ENCODE measurements around the gene ADCK2. TPM values are rescaled to one million over a fixed set of nuclear protein-coding genes. Genes with fewer than 3 reads are reported as not detected.
"Not testable (repeated sequence)": the region's sequence is repeated elsewhere in the genome, so short reads cannot be mapped to it uniquely, and the experiment has no call there.

The ADCK2 gene
- total RNA-seq, 3 donors from 2014 or later (not counting 1 experiment from before 2014, with no cell fraction given), result 12.6 to 20.7 (median 15.8) TPM

GRCh38 chr7:140668641-140669040 lies 4.1 kb upstream of the ADCK2 start:
- Histone ChIP-seq H3K4me1 (ENCODE audit: control insufficient read depth, insufficient read depth, low read length) (peaks cover 5% of the 10 kb centered on the region), H3K36me3 (ENCODE audit: control insufficient read depth, insufficient read depth, low read length) (no peaks in the 10 kb centered on the region), H3K27ac (ENCODE audit: low read length) (no peak overlapping the region), H3K27me3 (ENCODE audit: control insufficient read depth, insufficient read depth, low read length) (no peaks in the 10 kb centered on the region), H3K4me3 (ENCODE audit: low read length) (no peak overlapping the region), H3K9me3 (ENCODE audit: control insufficient read depth, insufficient read depth, low read length) (no peaks in the 10 kb centered on the region)
- peaks cover 8 to 17% of the 10 kb centered on the region in 2 donors for H3K27me3 Mint-ChIP-seq (ENCODE audit: low read depth in 2 of 2)
- DNase-seq (no peak), ATAC-seq (no peak)
- H3K36me3 Mint-ChIP-seq, result no peaks in the 10 kb centered on the region
- intact Hi-C loops (cut with micrococcal nuclease), result no loop called here
- peaks cover 0 to 2% of the 10 kb centered on the region in 2 donors for H3K4me1 Mint-ChIP-seq
- no peaks in the 10 kb centered on the region for H3K9me3 Mint-ChIP-seq
- TF ChIP-seq CTCF (IDR thresholded peaks at IDR 0.05), result no peak
- no peak overlapping the region for H3K27ac Mint-ChIP-seq
- 63% methylated on average over 1 of the region's 1 CpG for WGBS (ENCODE audit: insufficient coverage)
- H3K4me3 Mint-ChIP-seq, result no peak overlapping the region

DNA sequence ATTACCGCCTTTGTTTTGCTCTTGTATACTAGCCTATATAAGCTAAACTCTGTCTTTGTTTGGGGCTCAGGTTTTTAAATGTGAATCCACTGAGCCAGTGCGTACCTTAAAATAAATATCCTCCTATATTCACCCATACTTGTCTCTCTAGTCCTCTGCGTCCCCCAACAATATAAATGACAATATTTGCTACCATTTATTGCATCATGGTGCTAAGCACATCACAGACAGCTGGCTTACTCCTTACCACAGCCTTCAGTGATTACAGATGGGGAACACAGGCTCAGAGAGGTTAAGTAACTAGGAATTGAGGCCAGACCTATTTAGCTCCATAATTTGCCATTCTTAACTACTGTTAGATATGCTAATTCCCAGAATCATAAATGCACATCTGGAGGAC lies 3.4 kb upstream of the ADCK2 start:
- Histone ChIP-seq H3K27me3 (ENCODE audit: control insufficient read depth, insufficient read depth, low read length) (no peaks in the 10 kb centered on the region), H3K36me3 (ENCODE audit: control insufficient read depth, insufficient read depth, low read length) (no peaks in the 10 kb centered on the region), H3K4me1 (ENCODE audit: control insufficient read depth, insufficient read depth, low read length) (peaks cover 12% of the 10 kb centered on the region), H3K9me3 (ENCODE audit: control insufficient read depth, insufficient read depth, low read length) (no peaks in the 10 kb centered on the region), H3K4me3 (ENCODE audit: low read length) (no peak overlapping the region), H3K27ac (ENCODE audit: low read length) (no peak overlapping the region)
- Mint-ChIP-seq H3K4me3 (no peak overlapping the region), H3K27me3 (ENCODE audit: low read depth in 2 of 2) (peaks cover 6 to 14% of the 10 kb centered on the region in 2 donors), H3K27ac (no peak overlapping the region), H3K4me1 (peaks cover 4 to 9% of the 10 kb centered on the region in 2 donors), H3K36me3 (no peaks in the 10 kb centered on the region), H3K9me3 (no peaks in the 10 kb centered on the region)
- ATAC-seq, result no peak
- no peak for DNase-seq
- intact Hi-C loops (cut with micrococcal nuclease), result no loop called here
- WGBS (ENCODE audit: insufficient coverage), result 89% methylated on average over 3 of the region's 3 CpGs
- TF ChIP-seq CTCF (IDR thresholded peaks at IDR 0.05), result no peak

DNA sequence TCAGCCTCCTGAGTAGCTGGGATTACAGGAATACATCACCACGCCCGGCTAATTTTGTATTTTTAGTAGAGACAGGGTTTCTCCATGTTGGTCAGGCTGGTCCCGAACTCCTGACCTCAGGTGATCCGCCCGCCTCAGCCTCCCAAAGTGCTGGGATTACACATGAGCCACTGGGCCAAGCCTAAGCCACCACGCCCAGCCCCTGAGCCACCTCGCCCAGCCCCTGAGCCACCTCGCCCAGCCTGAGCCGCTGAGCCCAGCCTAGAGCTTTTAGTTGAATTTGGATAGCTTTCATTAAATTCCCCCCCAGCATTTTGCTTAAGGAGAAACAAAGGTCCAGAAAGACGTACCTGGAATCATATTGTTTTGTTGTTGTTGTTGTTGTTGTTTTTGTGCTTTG lies 2.9 kb upstream of the ADCK2 start:
- H3K4me3 Mint-ChIP-seq; H3K9me3 Mint-ChIP-seq; H3K27me3 ChIP-seq (ENCODE audit: control insufficient read depth, insufficient read depth, low read length); H3K36me3 Mint-ChIP-seq; H3K27ac Mint-ChIP-seq; H3K9me3 ChIP-seq (ENCODE audit: control insufficient read depth, insufficient read depth, low read length); DNase-seq; ATAC-seq; H3K36me3 ChIP-seq (ENCODE audit: control insufficient read depth, insufficient read depth, low read length); H3K27me3 Mint-ChIP-seq (ENCODE audit: low read depth in 2 of 2); H3K27ac ChIP-seq (ENCODE audit: low read length); H3K4me3 ChIP-seq (ENCODE audit: low read length); intact Hi-C loops (cut with micrococcal nuclease): not testable (repeated sequence)
- peaks cover 9 to 15% of the 10 kb centered on the region in 2 donors for H3K4me1 Mint-ChIP-seq
- peaks cover 16% of the 10 kb centered on the region for H3K4me1 ChIP-seq (ENCODE audit: control insufficient read depth, insufficient read depth, low read length)
- WGBS (ENCODE audit: insufficient coverage), result 94% methylated on average over 7 of the region's 10 CpGs

GRCh38 chr7:140670343-140670935 lies 2.3 kb upstream of the ADCK2 start:
- Mint-ChIP-seq H3K27me3 (ENCODE audit: low read depth in 2 of 2) (peaks cover 2 to 3% of the 10 kb centered on the region in 2 donors), H3K9me3 (no peaks in the 10 kb centered on the region), H3K4me1 (peaks cover 15% of the 10 kb centered on the region in 2 donors), H3K4me3 (no peak overlapping the region), H3K36me3 (no peaks in the 10 kb centered on the region), H3K27ac (peak overlapping the region in 1 of 2 donors; percentile 31)
- DNase-seq, result no peak
- Histone ChIP-seq H3K36me3 (ENCODE audit: control insufficient read depth, insufficient read depth, low read length) (no peaks in the 10 kb centered on the region), H3K27me3 (ENCODE audit: control insufficient read depth, insufficient read depth, low read length) (no peaks in the 10 kb centered on the region), H3K9me3 (ENCODE audit: control insufficient read depth, insufficient read depth, low read length) (no peaks in the 10 kb centered on the region), H3K4me3 (ENCODE audit: low read length) (no peak overlapping the region), H3K27ac (ENCODE audit: low read length) (no peak overlapping the region), H3K4me1 (ENCODE audit: control insufficient read depth, insufficient read depth, low read length) (peaks cover 22% of the 10 kb centered on the region)
- intact Hi-C loops (cut with micrococcal nuclease), result no loop called here
- WGBS (ENCODE audit: insufficient coverage), result 62% methylated on average over 3 of the region's 4 CpGs
- TF ChIP-seq CTCF (IDR thresholded peaks at IDR 0.05), result no peak
- ATAC-seq, result no peak
